AG04450 (cell line): ENCODE measurements around the gene PPP2R5C. TPM values are rescaled to one million over a fixed set of nuclear protein-coding genes. Genes with fewer than 3 reads are reported as not detected.

Experiments
- CTCF ChIA-PET: fragments of 300-600, 350-600 bp; formaldehyde crosslinking; extraction: SDS; loops from one replicate; lab custom pipeline; 2022; ENCODE audit warnings: antibody characterized with exemption, inconsistent platforms; lab: Charles Lee
- POLR2A ChIA-PET: fragments of 350-600 bp; formaldehyde crosslinking; extraction: SDS; loops from one replicate; lab custom pipeline; 2021; ENCODE audit warnings: antibody characterized with exemption, inconsistent platforms; lab: Yijun Ruan, JAX
- DNase-seq: peaks from one replicate; pipeline ENCODE4 v3.0.0-alpha.2; 2011; ENCODE audit warnings: low read depth, low spot score
- H3K27ac ChIP-seq: one replicate; pipeline ENCODE4 v1.5.1; 2012; ENCODE audit warnings: low read depth, low read length, control low read depth
- H3K27me3 ChIP-seq: one replicate; pipeline ENCODE4 v1.6.0; 2012; ENCODE audit warnings: low read length; ENCODE audit not compliant: control insufficient read depth, insufficient read depth
- H3K4me3 ChIP-seq: 2 replicates; pipeline ENCODE4 v1.5.1; 2011; ENCODE audit warnings: mild to moderate bottlenecking, low read depth, low read length, control low read depth
- H3K9me3 ChIP-seq: 2 replicates; pipeline ENCODE4 v1.5.1; 2012; ENCODE audit warnings: low read length; ENCODE audit not compliant: control insufficient read depth, insufficient read depth
- CTCF ChIP-seq: IDR thresholded peaks from 2 replicates; pipeline ENCODE4 v1.5.1; 2011; ENCODE audit warnings: low read depth, low read length, control low read depth, inconsistent platforms
- polyA plus RNA-seq: library from polyadenylated mRNA; depleted of rRNA; stranded (reverse); fragments of >200 nt; gene quantifications from 2 replicates; pipeline ENCODE4 v1.2.3, GENCODE V29; 2011

Gene PPP2R5C
- polyA plus RNA-seq, 1 experiment = 140 TPM

GRCh38 chr14:101856536-101856935, 95.0 kb downstream of the PPP2R5C start:
- H3K9me3 ChIP-seq = no peaks in the 10 kb centered on the region
- CTCF ChIA-PET = interaction anchor here (0.6 to 1.0 kb wide), 2 partner anchors 11 to 85 kb away, joined by 3 read pairs; no protein-coding TSS in a partner anchor
- POLR2A ChIA-PET = no interaction called here
- H3K27ac ChIP-seq = no peak overlapping the region
- TF ChIP-seq CTCF = no peak
- no peak overlapping the region for H3K4me3 ChIP-seq
- H3K27me3 ChIP-seq = no peaks in the 10 kb centered on the region
- no peak for DNase-seq

GRCh38 chr14:101857226-101857625, 95.7 kb downstream of the PPP2R5C start:
- ChIA-PET CTCF (no interaction called here), POLR2A (no interaction called here)
- Histone ChIP-seq H3K27ac (no peak overlapping the region), H3K4me3 (no peak overlapping the region), H3K9me3 (no peaks in the 10 kb centered on the region), H3K27me3 (no peaks in the 10 kb centered on the region)
- no peak for DNase-seq
- TF ChIP-seq CTCF = no peak

GRCh38 chr14:101858791-101859537, 97.5 kb downstream of the PPP2R5C start:
- ChIA-PET CTCF (no interaction called here), POLR2A (no interaction called here)
- Histone ChIP-seq H3K27ac (no peak overlapping the region), H3K9me3 (no peaks in the 10 kb centered on the region), H3K27me3 (no peaks in the 10 kb centered on the region), H3K4me3 (no peak overlapping the region)
- no peak for TF ChIP-seq CTCF
- DNase-seq = no peak

- no peak for DNase-seq
- Histone ChIP-seq H3K27ac (no peak overlapping the region), H3K27me3 (no peaks in the 10 kb centered on the region), H3K9me3 (no peaks in the 10 kb centered on the region), H3K4me3 (no peak overlapping the region)
- POLR2A ChIA-PET = no interaction called here
- CTCF ChIA-PET = no interaction called here
- no peak for TF ChIP-seq CTCF
These were observed 98.0 kb downstream of the PPP2R5C start for GRCh38 chr14:101859538-101859902.

- DNase-seq = no peak
- H3K27me3 ChIP-seq = no peaks in the 10 kb centered on the region
- H3K9me3 ChIP-seq = no peaks in the 10 kb centered on the region
- ChIA-PET CTCF (no interaction called here), POLR2A (no interaction called here)
- no peak overlapping the region for H3K4me3 ChIP-seq
- no peak for TF ChIP-seq CTCF
- no peak overlapping the region for H3K27ac ChIP-seq
These were observed 98.4 kb downstream of the PPP2R5C start for GRCh38 chr14:101859958-101860357.
